Gastroesophageal sphincter (tissue), 4 donors: ENCODE results near the gene CYB5B. TPM values are rescaled to one million over a fixed set of nuclear protein-coding genes. Genes with fewer than 3 reads are reported as not detected.

Experiments used
- ATAC-seq: fragments of 150-250 bp; one replicate; pipeline ENCODE4 v1.9.1; 2016; ENCODE audit warnings: mild to moderate bottlenecking, moderate library complexity
- H3K27ac ChIP-seq, 4 donors: fragments of 200-600 bp; sonication (generic) in 3 of 4; 1 replicate in 3 of 4; 2 replicates in 1 of 4; pipeline ENCODE4 v1.5.1; 2016 to 2019
- H3K27me3 ChIP-seq: fragments of 200-600 bp; sonication (generic); one replicate; pipeline ENCODE4 v1.5.1; 2019
- H3K36me3 ChIP-seq, 2 donors: fragments of 200-600 bp; sonication (generic); one replicate each; pipeline ENCODE4 v1.5.1; 2019; ENCODE audit warnings: control low read depth in 1 of 2
- H3K4me1 ChIP-seq, 3 donors: fragments of 200-600 bp; sonication (generic); 1 replicate in 2 of 3; 2 replicates in 1 of 3; pipeline ENCODE4 v1.5.1; 2016 to 2019; ENCODE audit warnings: control low read depth in 2 of 3
- H3K4me3 ChIP-seq, 2 donors: fragments of 200-600 bp; sonication (generic); one replicate each; pipeline ENCODE4 v1.5.1; 2019; ENCODE audit warnings: mild to moderate bottlenecking in 1 of 2, moderate library complexity in 1 of 2
- H3K9me3 ChIP-seq, 3 donors: fragments of 200-600 bp; sonication (generic); one replicate each; pipeline ENCODE4 v1.5.1; 2017 to 2019; ENCODE audit warnings: control low read depth in 2 of 3
- CTCF ChIP-seq, 4 experiments: fragments of 200-600 bp in 2 of 4; fragments of 450-650 bp in 2 of 4; sonication (generic) in 1 of 4; IDR thresholded peaks; one replicate each; pipeline ENCODE4 v1.5.1; 2017 to 2019; ENCODE audit warnings: antibody characterized with exemption in 4 of 4, mild to moderate bottlenecking in 2 of 4, moderate library complexity in 2 of 4
- EP300 ChIP-seq: sonication (generic); formaldehyde crosslinking; IDR thresholded peaks from one replicate; pipeline ENCODE4 v1.6.1; 2017; ENCODE audit warnings: antibody characterized with exemption, mild to moderate bottlenecking
- POLR2A ChIP-seq, 2 donors: fragments of 450-650 bp; IDR thresholded peaks; one replicate each; pipeline ENCODE4 v1.6.1; 2017; ENCODE audit warnings: antibody characterized with exemption in 2 of 2, mild to moderate bottlenecking in 2 of 2, moderate library complexity in 1 of 2
- POLR2AphosphoS5 ChIP-seq: sonication (generic); formaldehyde crosslinking; IDR thresholded peaks from one replicate; pipeline ENCODE4 v1.6.1; 2017; ENCODE audit warnings: antibody characterized with exemption
- WGBS, 2 donors: methylation state at CpG; one replicate each; pipeline ENCODE4 v1.1.5; 2018; ENCODE audit warnings: low coverage in 1 of 2; 5-methylcytosine and 5-hydroxymethylcytosine counted together
- total RNA-seq, 4 donors: library from RNA; depleted of rRNA; stranded (reverse); fragments of >200 nt; gene quantifications; one replicate each; pipeline ENCODE4 v1.1.0, GENCODE V29; 2016

CYB5B gene
- total RNA-seq, result 10 to 100 TPM; 33.4 to 63.8 (median 37.8) TPM

DNA sequence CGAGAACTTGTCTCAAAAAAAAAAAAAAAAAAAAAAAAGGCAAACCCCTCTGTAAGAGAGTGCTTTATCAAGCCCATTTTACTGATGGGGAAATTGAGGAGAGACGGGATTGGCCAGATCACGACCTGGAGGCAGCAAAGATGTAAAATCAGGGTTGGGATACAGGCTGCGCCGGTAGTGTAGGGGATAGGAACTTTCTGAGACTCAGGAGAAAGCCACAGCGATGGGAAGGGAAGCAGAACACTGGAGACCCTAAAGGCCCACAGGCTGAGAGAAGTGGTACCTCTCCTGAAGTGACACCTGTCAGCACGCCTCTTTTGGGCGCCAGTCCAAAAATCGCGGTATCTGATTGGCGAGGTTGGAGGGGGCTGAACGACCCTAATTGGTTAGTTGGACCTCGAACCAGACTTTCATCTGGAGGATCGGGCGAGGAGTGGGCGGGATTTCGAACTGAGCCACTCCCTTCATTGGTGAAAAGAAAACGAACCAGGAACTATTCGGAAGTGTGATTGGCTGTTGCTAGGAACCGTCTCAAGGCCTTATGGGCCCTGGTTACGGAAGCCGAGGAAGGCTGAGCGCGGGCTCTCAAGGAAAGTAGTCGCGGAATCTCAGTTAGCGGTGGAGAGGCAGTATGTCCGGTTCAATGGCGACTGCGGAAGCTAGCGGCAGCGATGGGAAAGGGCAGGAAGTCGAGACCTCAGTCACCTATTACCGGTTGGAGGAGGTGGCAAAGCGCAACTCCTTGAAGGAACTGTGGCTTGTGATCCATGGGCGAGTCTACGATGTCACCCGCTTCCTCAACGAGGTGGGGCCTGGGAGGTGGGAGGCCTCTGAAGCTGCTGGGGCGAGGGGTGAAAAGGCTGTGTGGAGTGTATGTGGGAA lies at the start of gene CYB5B:
Gene CYB5B (plus strand): TSS at position 567 of the 882 bp plus-strand sequence. CDS start 65 bp downstream, at position 632.
- Histone ChIP-seq H3K9me3 (no peaks in the 10 kb centered on the region), H3K4me1 (peaks cover 0 to 16% (median 0%) of the 10 kb centered on the region in 3 donors), H3K4me3 (peak within 1 kb of the TSS; percentile 72 to 81), H3K27me3 (no peaks in the 10 kb centered on the region), H3K27ac (peak within 1 kb of the TSS; percentile 35 to 89 (median 85)), H3K36me3 (peaks cover 0 to 27% of the 10 kb centered on the region in 2 donors)
- peak; percentile 90 for TF ChIP-seq POLR2AphosphoS5
- TF ChIP-seq POLR2A (IDR thresholded peaks at IDR 0.05), result peak; percentile 30 to 58
- TF ChIP-seq CTCF (IDR thresholded peaks at IDR 0.05), result peak in 2 of 4 experiments; percentile 8 to 35
- no peak for TF ChIP-seq EP300
- ATAC-seq, result peak; percentile 99
- 0 to 2% methylated on average over 18 to 34 of the region's 40 CpGs for WGBS, 2 donors

- Histone ChIP-seq H3K4me3 (no peak overlapping the region), H3K36me3 (peaks cover 0 to 84% of the 10 kb centered on the region in 2 donors), H3K27me3 (no peaks in the 10 kb centered on the region), H3K4me1 (peaks cover 0 to 1% (median 0%) of the 10 kb centered on the region in 3 donors), H3K27ac (no peak overlapping the region), H3K9me3 (no peaks in the 10 kb centered on the region)
- 90 to 92% methylated on average over 6 to 8 of the region's 10 CpGs for WGBS, 2 donors
- no peak for TF ChIP-seq POLR2AphosphoS5
- no peak for TF ChIP-seq POLR2A (IDR thresholded peaks at IDR 0.05)
- no peak for TF ChIP-seq EP300
- TF ChIP-seq CTCF (IDR thresholded peaks at IDR 0.05), result no peak
- ATAC-seq, result no peak
Measured at GRCh38 chr16:69376393-69377059, 47.9 kb upstream of the CYB5B start.

DNA sequence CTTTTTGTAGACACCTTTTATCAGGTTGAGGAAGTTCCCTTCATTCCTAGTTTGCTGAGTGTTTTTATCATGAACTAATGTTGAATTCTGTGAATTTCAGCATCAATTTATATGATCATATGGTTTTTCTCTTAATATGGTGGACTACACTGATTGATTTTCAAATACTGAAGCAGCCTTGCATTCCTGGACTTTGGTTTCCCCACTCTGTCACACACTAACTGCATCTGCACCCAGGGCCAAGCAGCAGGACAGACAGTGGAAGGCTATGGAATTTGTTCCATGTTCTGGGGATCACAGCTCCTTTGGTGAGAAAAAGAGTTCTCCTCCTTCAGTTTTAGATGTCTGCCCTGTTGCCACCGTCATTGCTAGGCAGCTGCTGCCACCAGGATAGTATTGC lies 46.4 kb upstream of the CYB5B start:
- WGBS, 2 donors, result 100% methylated on average over 1 of the region's 1 CpG; no CpG with 5 or more reads in 1 of the 2 donors
- ATAC-seq, result no peak
- peaks cover 0 to 15% (median 0%) of the 10 kb centered on the region in 3 donors for H3K4me1 ChIP-seq
- H3K4me3 ChIP-seq, result no peak overlapping the region
- peaks cover 0 to 85% of the 10 kb centered on the region in 2 donors for H3K36me3 ChIP-seq
- H3K27ac ChIP-seq, result no peak overlapping the region
- TF ChIP-seq POLR2AphosphoS5, result no peak
- no peaks in the 10 kb centered on the region for H3K27me3 ChIP-seq
- no peaks in the 10 kb centered on the region for H3K9me3 ChIP-seq

DNA sequence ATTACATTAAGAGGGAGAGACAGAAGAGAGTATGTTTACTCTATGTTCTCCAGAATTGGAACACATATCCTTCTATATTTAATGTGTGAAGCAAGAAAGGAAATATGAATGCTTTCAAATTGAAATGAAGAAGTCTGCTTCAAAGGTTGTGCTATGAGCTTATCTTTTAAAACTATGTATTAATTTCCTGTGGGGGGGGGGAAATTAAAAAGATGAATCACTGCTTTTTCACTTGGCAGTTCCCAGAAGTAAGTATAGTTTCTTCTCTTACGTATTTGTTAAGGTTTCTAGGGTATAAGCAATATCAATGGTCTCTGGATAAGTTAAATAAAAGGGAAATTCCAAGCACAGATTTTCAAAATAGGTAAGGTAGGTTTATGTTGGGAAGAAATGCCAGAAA lies 45.7 kb upstream of the CYB5B start:
- TF ChIP-seq CTCF (IDR thresholded peaks at IDR 0.05) (no peak), POLR2A (IDR thresholded peaks at IDR 0.05) (no peak), EP300 (no peak), POLR2AphosphoS5 (no peak)
- ATAC-seq, result no peak
- H3K27me3 ChIP-seq, result no peaks in the 10 kb centered on the region
- no peaks in the 10 kb centered on the region for H3K9me3 ChIP-seq
- peaks cover 0 to 20% (median 0%) of the 10 kb centered on the region in 3 donors for H3K4me1 ChIP-seq
- H3K36me3 ChIP-seq, result peaks cover 0 to 85% of the 10 kb centered on the region in 2 donors
- H3K27ac ChIP-seq, result no peak overlapping the region
- WGBS, 2 donors, result 30 to 50% methylated on average over 1 of the region's 1 CpG
- H3K4me3 ChIP-seq, result no peak overlapping the region

DNA sequence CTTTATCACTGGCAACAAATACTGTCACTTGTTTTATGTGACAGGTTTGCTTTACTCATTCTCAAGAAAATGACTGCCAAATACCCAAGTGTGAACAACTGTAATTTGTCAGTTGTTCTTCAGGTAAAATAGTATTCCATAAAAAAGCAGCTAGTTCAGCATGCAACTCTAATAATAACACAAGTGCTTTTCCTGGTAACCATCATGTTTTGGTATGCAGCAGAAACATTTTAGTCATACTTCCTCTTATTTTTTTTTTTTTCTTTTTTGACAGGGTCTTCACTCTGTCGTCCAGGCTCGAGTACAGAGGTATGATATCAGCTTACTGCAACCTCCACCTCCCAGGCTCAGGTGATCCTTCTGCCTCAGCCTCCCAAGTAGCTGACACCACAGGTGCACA lies 43.2 kb upstream of the CYB5B start:
- Histone ChIP-seq H3K36me3 (peaks cover 0 to 81% of the 10 kb centered on the region in 2 donors), H3K9me3 (no peaks in the 10 kb centered on the region), H3K4me1 (peaks cover 0 to 36% (median 0%) of the 10 kb centered on the region in 3 donors), H3K27me3 (no peaks in the 10 kb centered on the region), H3K27ac (no peak overlapping the region), H3K4me3 (no peak overlapping the region)
- TF ChIP-seq EP300 (no peak), POLR2AphosphoS5 (no peak)
- WGBS, 2 donors, result 51 to 72% methylated on average over 2 of the region's 2 CpGs
- no peak for ATAC-seq
